H1 (cell line): Measurements from ENCODE around the gene ASIC2. TPM values are rescaled to one million over a fixed set of nuclear protein-coding genes. Genes with fewer than 3 reads are reported as not detected.

Experiments
- ATF3 ChIP-seq: IDR thresholded peaks from 2 replicates; pipeline ENCODE4 v1.6.1; 2011; ENCODE audit warnings: low read depth, mild to moderate bottlenecking, low read length; ENCODE audit not compliant: insufficient read depth
- CBX5 ChIP-seq: fragments of 300-800, 300-1000 bp; sonication (generic); IDR thresholded peaks from 2 replicates; pipeline ENCODE4 v1.7.1; 2016; ENCODE audit warnings: antibody characterized with exemption, low read length, low read depth
- CHD7 ChIP-seq: fragments of 300-600 bp; sonication (generic); IDR thresholded peaks from 2 replicates; pipeline ENCODE4 v1.7.1; 2012; ENCODE audit warnings: low read length, moderate library complexity, mild to moderate bottlenecking, inconsistent platforms; ENCODE audit not compliant: insufficient replicate concordance
- HDAC2 ChIP-seq, 2 experiments: fragments of 300-600 bp in 1 of 2; sonication (generic) in 1 of 2; IDR thresholded peaks; 2 replicates each; pipeline ENCODE4 v1.6.1; 2011 to 2012; ENCODE audit warnings: low read depth in 2 of 2, low read length in 2 of 2, mild to moderate bottlenecking in 2 of 2, moderate library complexity in 2 of 2, borderline replicate concordance in 1 of 2, inconsistent platforms in 1 of 2
- HDAC6 ChIP-seq: IDR thresholded peaks from one replicate; pipeline ENCODE4 v1.7.1; 2012; ENCODE audit warnings: low read depth, mild to moderate bottlenecking, inconsistent platforms, low read length, moderate library complexity
- JUN ChIP-seq: IDR thresholded peaks from 2 replicates; pipeline ENCODE4 v1.6.1; 2011; ENCODE audit warnings: low read depth, mild to moderate bottlenecking, improper control_type of control experiment, low read length
- KDM5A ChIP-seq: fragments of 200-600 bp; IDR thresholded peaks from 2 replicates; pipeline ENCODE4 v1.7.1; 2012; ENCODE audit warnings: mild to moderate bottlenecking, low read length, inconsistent platforms, mixed read lengths
- POU5F1 ChIP-seq: IDR thresholded peaks from 2 replicates; pipeline ENCODE4 v1.6.1; 2011; ENCODE audit warnings: low read depth, mild to moderate bottlenecking, low read length, moderate library complexity
- RBBP5 ChIP-seq: IDR thresholded peaks from 2 replicates; pipeline ENCODE4 v1.7.1; 2012; ENCODE audit warnings: low read depth, mild to moderate bottlenecking, inconsistent platforms, low read length, moderate library complexity, borderline replicate concordance
- SIX5 ChIP-seq: IDR thresholded peaks from 2 replicates; pipeline ENCODE4 v1.6.1; 2011; ENCODE audit warnings: mild to moderate bottlenecking, low read depth, low read length
- SP1 ChIP-seq: IDR thresholded peaks from 2 replicates; pipeline ENCODE4 v1.6.1; 2011; ENCODE audit warnings: low read depth, low read length
- SP2 ChIP-seq: IDR thresholded peaks from 2 replicates; pipeline ENCODE4 v1.6.1; 2012; ENCODE audit warnings: mild to moderate bottlenecking, low read length, inconsistent platforms
- polyA plus RNA-seq, 7 experiments: library from polyadenylated mRNA; depleted of rRNA in 3 of 7; stranded (reverse) in 5 of 7; unstranded in 2 of 7; fragments of >200 nt in 5 of 7; fragments of 200-250 nt in 2 of 7; gene quantifications; 1 replicate in 5 of 7; 2 replicates in 1 of 7; 4 replicates in 1 of 7; pipeline versions ENCODE4 v1.2.1 to v1.2.3, GENCODE V29; 2011 to 2013; ENCODE audit warnings: missing spikeins in 2 of 7, mixed read lengths in 2 of 7
- total RNA-seq: library from RNA; stranded (reverse); fragmentation: NEBNext Ultra II Directional; extraction: Animal tissue kit (Norgen Biotek cat#: 25700); gene quantifications from 2 replicates; pipeline ENCODE4 v1.2.1, GENCODE V29; 2021

The ASIC2 gene
- total and polyA plus RNA-seq, 2 of the 8 experiments (the other 6 are each of a cell fraction or from before 2014, with no cell fraction given) = 0.86 to 1.2 TPM

- no peak for TF ChIP-seq CHD7
- TF ChIP-seq HDAC2 (IDR thresholded peaks at IDR 0.05; ENCODE audit: borderline replicate concordance in 1 of 2, low read depth in 2 of 2, low read length in 2 of 2) = no peak
- no peak for TF ChIP-seq SIX5
- TF ChIP-seq HDAC6 = no peak
- no peak for TF ChIP-seq KDM5A
- TF ChIP-seq ATF3 = no peak
- no peak for TF ChIP-seq SP1
- no peak for TF ChIP-seq POU5F1
- TF ChIP-seq CBX5 = no peak
- TF ChIP-seq RBBP5 = no peak
- no peak for TF ChIP-seq JUN
- TF ChIP-seq SP2 = no peak
- TF ChIP-seq, all 59 proteins: peak for 0
Observed at GRCh38 chr17:33324736-33325135, 31.6 kb upstream of the ASIC2 start (continued).
